MM.1S (cell line): ENCODE data around the gene TRMT10B.

Experiments
- CTCF ChIP-seq: fragments of 300-600 bp; sonication (generic); IDR thresholded peaks from 2 replicates; pipeline ENCODE4 v1.5.1; 2016; ENCODE audit warnings: antibody characterized with exemption, low read length, mixed read lengths
- EZH2 ChIP-seq: fragments of 300-600 bp; sonication (generic); optimal IDR thresholded peaks from 2 replicates; pipeline ENCODE3; 2017; ENCODE audit warnings: low read depth, mild to moderate bottlenecking, antibody characterized with exemption, low read length, mixed read lengths
- EZH2phosphoT487 ChIP-seq: fragments of 300-600 bp; sonication (generic); IDR thresholded peaks from 2 replicates; pipeline ENCODE4 v1.6.1; 2018; ENCODE audit warnings: antibody characterized with exemption, low read length

GRCh38 chr9:37710046-37710445 is 43.6 kb upstream of the TRMT10B start:
- TF ChIP-seq CTCF: no peak
- no peak for TF ChIP-seq EZH2phosphoT487
- TF ChIP-seq EZH2: no peak
